HepG2 (cell line): ENCODE results near the gene DAZAP1. TPM values are rescaled to one million over a fixed set of nuclear protein-coding genes. Genes with fewer than 3 reads are reported as not detected.

ENCODE experiments used
- ATAC-seq: fragments of 200-7000 bp; cut with Tn5 transposase; 3 replicates; pipeline ENCODE4 v1.9.1; 2020; ENCODE audit warnings: mild to moderate bottlenecking, moderate library complexity
- BruUV-seq: library from RNA; stranded (reverse); fragments of 400-500 nt; replicated peaks from 2 replicates; lab custom pipeline; 2021; lab: Mats Ljungman, UMichigan
- CTCF ChIA-PET: fragments of 300-600 bp; formaldehyde crosslinking; extraction: SDS; loops from one replicate; lab custom pipeline; 2021; ENCODE audit warnings: low total read pairs, inconsistent platforms, low intra/inter-chr PET ratio; lab: Yijun Ruan, JAX
- POLR2A ChIA-PET: fragments of 350-600 bp; sonication (Branson Sonifier 250); formaldehyde crosslinking; loops from one replicate; lab custom pipeline; 2020; ENCODE audit warnings: antibody characterized with exemption, inconsistent platforms; lab: Yijun Ruan, JAX
- DNase-seq: peaks from one replicate; pipeline ENCODE4 v3.0.0-alpha.2; 2015; ENCODE audit warnings: low spot score
- FAIRE-seq: peaks from 3 replicates; lab custom pipeline; 2011; peaks lifted over from hg19 to GRCh38; lab: Jason Lieb, UNC
- H2AFZ ChIP-seq: one replicate; pipeline ENCODE4 v1.6.1; 2011; ENCODE audit warnings: low read length, inconsistent platforms
- H3K27ac ChIP-seq: fragments of 300-600 bp; 3 replicates; pipeline ENCODE4 v1.8.0; 2011; ENCODE audit warnings: mixed run types, mild to moderate bottlenecking, mixed read lengths, low read length, inconsistent platforms; ENCODE audit not compliant: insufficient read depth; ENCODE audit errors: extremely low read length
- H3K27me3 ChIP-seq, 2 experiments: fragments of 200-600 bp in 1 of 2; 2 replicates in 1 of 2; 3 replicates in 1 of 2; pipeline versions ENCODE4 v1.6.0 to v1.8.0; 2011; ENCODE audit warnings: low read length in 2 of 2, mild to moderate bottlenecking in 2 of 2, moderate library complexity in 2 of 2, inconsistent platforms in 1 of 2; ENCODE audit not compliant: insufficient read depth in 2 of 2, control insufficient read depth in 1 of 2
- H3K36me3 ChIP-seq, 2 experiments: fragments of 200-600 bp in 1 of 2; replicated peaks in 1 of 2; 2 replicates in 1 of 2; 3 replicates in 1 of 2; pipeline versions ENCODE4 v1.5.1 to v1.8.0; 2011; ENCODE audit warnings: low read length in 2 of 2, inconsistent platforms in 1 of 2; ENCODE audit not compliant: insufficient read depth in 2 of 2, control insufficient read depth in 1 of 2
- H3K4me1 ChIP-seq: 2 replicates; pipeline ENCODE4 v1.5.1; 2012; ENCODE audit warnings: low read length, inconsistent platforms; ENCODE audit not compliant: insufficient read depth
- H3K4me2 ChIP-seq: 2 replicates; pipeline ENCODE4 v1.6.0; 2011; ENCODE audit warnings: low read depth, low read length, inconsistent platforms
- H3K4me3 ChIP-seq, 3 experiments: fragments of 200-600 bp in 1 of 3; sonication (generic), shearing (Covaris generic) in 1 of 3; replicated peaks in 1 of 3; 2 replicates each; pipeline ENCODE4 v1.5.1; 2011 to 2016; ENCODE audit warnings: low read length in 3 of 3, inconsistent platforms in 2 of 3, low read depth in 2 of 3, mild to moderate bottlenecking in 2 of 3, control low read depth in 1 of 3, mixed read lengths in 1 of 3; ENCODE audit not compliant: insufficient read depth in 1 of 3
- H3K79me2 ChIP-seq: one replicate; pipeline ENCODE4 v1.6.1; 2011; ENCODE audit warnings: low read length, inconsistent platforms; ENCODE audit not compliant: insufficient read depth
- H3K9ac ChIP-seq: 2 replicates; pipeline ENCODE4 v1.6.0; 2011; ENCODE audit warnings: mild to moderate bottlenecking, low read depth, low read length, inconsistent platforms; ENCODE audit not compliant: insufficient read depth
- H3K9me3 ChIP-seq: 2 replicates; pipeline ENCODE4 v1.5.1; 2012; ENCODE audit warnings: mild to moderate bottlenecking, low read length
- H4K20me1 ChIP-seq: 2 replicates; pipeline ENCODE4 v1.6.0; 2011; ENCODE audit warnings: inconsistent platforms, mild to moderate bottlenecking, low read length, moderate library complexity; ENCODE audit not compliant: insufficient read depth
- ATM ChIP-seq: fragments of 450-650 bp; IDR thresholded peaks from 2 replicates; pipeline ENCODE4 v1.7.1; 2017; ENCODE audit warnings: mild to moderate bottlenecking, borderline replicate concordance
- FOXA1 ChIP-seq, 2 experiments: fragments of 450-650 bp in 1 of 2; sonication (generic) in 1 of 2; formaldehyde crosslinking in 1 of 2; IDR thresholded peaks; 2 replicates each; pipeline versions ENCODE4 v1.4.0 to v1.6.1; 2016 to 2020; ENCODE audit warnings: missing genetic modification reagents in 1 of 2
- JDP2 ChIP-seq: sonication (generic); formaldehyde crosslinking; IDR thresholded peaks from 2 replicates; pipeline ENCODE4 v1.8.1; 2022; ENCODE audit warnings: missing genetic modification reagents, borderline replicate concordance
- MBD4 ChIP-seq: IDR thresholded peaks from 2 replicates; pipeline ENCODE4 v1.6.1; 2012; ENCODE audit warnings: low read length, inconsistent platforms, borderline replicate concordance
- RXRA ChIP-seq: sonication (generic); formaldehyde crosslinking; IDR thresholded peaks from 2 replicates; pipeline ENCODE4 v1.5.1; 2020; ENCODE audit warnings: missing genetic modification reagents
- SIX1 ChIP-seq: sonication (generic); formaldehyde crosslinking; IDR thresholded peaks from 2 replicates; pipeline ENCODE4 v1.4.0; 2020; ENCODE audit warnings: missing genetic modification reagents, borderline replicate concordance
- TMF1 ChIP-seq: sonication (generic); formaldehyde crosslinking; IDR thresholded peaks from 2 replicates; pipeline ENCODE4 v1.8.1; 2022; ENCODE audit warnings: low read depth, missing genetic modification reagents
- ZNF256 ChIP-seq: sonication (generic); formaldehyde crosslinking; conservative IDR thresholded peaks from 2 replicates; pipeline ENCODE4 v1.4.0; 2020; ENCODE audit warnings: missing genetic modification reagents
- WGBS: methylation state at CpG from one replicate; pipeline ENCODE4 v1.1.6; 2017; ENCODE audit warnings: low lambda C conversion rate; 5-methylcytosine and 5-hydroxymethylcytosine counted together
- in situ Hi-C: cut with HindIII; loops from 2 replicates; pipeline ENCODE4 v1.10.0; 2017; ENCODE audit warnings: low pct_unique_long_range_greater_than_20kb; ENCODE audit not compliant: extremely low pct_ligation_motif_present
- intact Hi-C: fragments of 100-400 bp; cut with micrococcal nuclease; formaldehyde crosslinking; loops from one replicate; pipeline ENCODE4 v1.10.0; 2022; ENCODE audit not compliant: unreplicated experiment
- polyA plus RNA-seq, 8 experiments: library from polyadenylated mRNA; depleted of rRNA in 3 of 8; stranded (reverse) in 7 of 8; unstranded in 1 of 8; fragments of >200 nt; fragmentation: Illumina TruSeq in 4 of 8; extraction: Trizol in 4 of 8; gene quantifications; 2 replicates each; pipeline versions ENCODE4 v1.2.1 to v1.2.3, GENCODE V29; 2011 to 2016; ENCODE audit warnings: low read depth in 4 of 8, missing spikeins in 1 of 8, mixed read lengths in 1 of 8; ENCODE audit not compliant: insufficient read depth in 1 of 8
- total RNA-seq, 5 experiments: library from RNA; depleted of rRNA; stranded (reverse); fragments of >200 nt; fragmentation: Illumina TruSeq; extraction: Trizol; gene quantifications; 2 replicates each; pipeline ENCODE4 v1.2.3, GENCODE V29; 2016; ENCODE audit warnings: low read depth in 1 of 5
- TF ChIP-seq, protein P1 (sequence below): sonication (generic); formaldehyde crosslinking; IDR thresholded peaks from 2 replicates; pipeline ENCODE4 v1.4.0; 2020; ENCODE audit warnings: mild to moderate bottlenecking, missing genetic modification reagents, borderline replicate concordance
- TF ChIP-seq, protein P2 (sequence below): sonication (generic); formaldehyde crosslinking; IDR thresholded peaks from 2 replicates; pipeline ENCODE4 v1.4.0; 2020; ENCODE audit warnings: mild to moderate bottlenecking, missing genetic modification reagents
- TF ChIP-seq, protein P3 (sequence below): IDR thresholded peaks from 2 replicates; pipeline ENCODE4 v1.6.1; 2016; ENCODE audit warnings: missing compliant biosample characterization, missing genetic modification reagents, borderline replicate concordance
- TF ChIP-seq, protein P4 (sequence below): sonication (generic); formaldehyde crosslinking; IDR thresholded peaks from 2 replicates; pipeline ENCODE4 v1.8.1; 2023; ENCODE audit warnings: mild to moderate bottlenecking, inconsistent platforms, moderate library complexity, missing genetic modification reagents, borderline replicate concordance
- TF ChIP-seq, protein P5 (sequence below): sonication (generic); formaldehyde crosslinking; IDR thresholded peaks from 2 replicates; pipeline ENCODE4 v1.5.0; 2020; ENCODE audit warnings: mild to moderate bottlenecking, missing genetic modification reagents

DAZAP1 gene
- total and polyA plus RNA-seq, 2 of the 13 experiments (the other 11 are each of a cell fraction or from before 2014, with no cell fraction given): 63.3 to 79.2 TPM

DNA sequence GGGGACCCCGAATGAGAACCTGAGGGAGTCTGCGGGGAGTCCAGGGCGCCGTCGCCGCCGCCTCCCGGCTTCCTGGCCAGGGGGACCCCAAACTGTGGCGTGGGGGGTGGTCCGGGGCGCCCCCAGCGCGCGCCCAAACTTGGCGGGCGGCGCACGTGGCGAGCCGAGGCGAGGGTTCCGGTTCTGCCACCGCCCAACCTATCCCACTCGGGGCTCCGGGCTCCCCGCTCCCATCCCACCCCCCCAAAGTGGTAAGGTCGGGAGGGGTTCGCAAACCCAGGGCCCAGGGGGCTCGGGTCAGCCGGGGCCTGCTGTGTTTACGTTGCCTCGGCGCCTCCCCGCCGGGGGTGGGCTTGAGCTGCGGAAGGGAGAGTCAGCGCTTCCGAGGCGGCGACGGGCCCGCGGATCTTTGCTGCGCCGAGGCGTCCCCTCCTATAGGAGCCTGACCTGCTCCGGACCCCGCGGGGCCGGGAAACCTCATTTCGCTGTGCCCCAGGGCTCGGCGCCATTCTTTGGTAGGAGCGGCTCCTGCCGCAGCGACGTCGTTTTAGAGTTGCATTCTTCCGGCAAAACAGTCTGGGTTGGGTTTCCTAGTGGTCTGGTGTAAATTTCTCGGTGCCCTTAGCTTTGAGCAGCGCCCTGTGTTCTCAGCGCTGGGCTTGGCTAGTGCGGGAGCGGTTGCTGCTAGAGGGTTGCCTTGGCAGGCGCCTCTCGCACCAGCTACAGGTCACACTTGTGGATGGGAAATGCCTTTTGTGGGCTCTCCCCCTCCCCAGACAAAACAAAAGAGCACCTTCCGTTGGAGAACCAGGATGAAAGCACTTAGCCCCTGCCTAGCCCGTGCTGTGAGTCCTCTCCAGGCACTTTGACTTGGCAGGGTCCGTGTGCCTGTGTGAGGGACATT is 1.2 kb downstream of the DAZAP1 start:
- POLR2A ChIA-PET: interaction anchor here (0.6 to 1.3 kb wide), 4 partner anchors 10 to 140 kb away, joined by 3 to 5 read pairs (median 4); partner anchors contain the start of gene CIRBP
- H3K27ac ChIP-seq: peak overlapping the region; percentile 91
- peaks cover 50% of the 10 kb centered on the region for H4K20me1 ChIP-seq
- CTCF ChIA-PET: no interaction called here
- no peaks in the 10 kb centered on the region for H3K9me3 ChIP-seq
- BruUV-seq: no TSS peak
- H3K4me3 ChIP-seq: peak overlapping the region; percentile 88 to 95 (median 90)
- no peak overlapping the region for H2AFZ ChIP-seq
- H3K4me2 ChIP-seq: peak overlapping the region; percentile 99
- H3K9ac ChIP-seq: peak overlapping the region; percentile 96
- in situ Hi-C loops: no loop called here
- no CpG with 5 or more reads among the region's 69 CpGs for whole genome bisulfite sequencing
- H3K4me1 ChIP-seq: peaks cover 53% of the 10 kb centered on the region
- no peak for FAIRE-seq
- intact Hi-C loops: no loop called here
- peaks cover 58% of the 10 kb centered on the region for H3K79me2 ChIP-seq
- peak; percentile 23 for ATAC-seq
- H3K27me3 ChIP-seq: no peaks in the 10 kb centered on the region; a peak in 2 of 5 replicates
- DNase-seq: no peak
- H3K36me3 ChIP-seq: peaks cover 5 to 25% of the 10 kb centered on the region in 2 experiments; a peak in 4 of 5 replicates
- TF ChIP-seq, protein P1, sequence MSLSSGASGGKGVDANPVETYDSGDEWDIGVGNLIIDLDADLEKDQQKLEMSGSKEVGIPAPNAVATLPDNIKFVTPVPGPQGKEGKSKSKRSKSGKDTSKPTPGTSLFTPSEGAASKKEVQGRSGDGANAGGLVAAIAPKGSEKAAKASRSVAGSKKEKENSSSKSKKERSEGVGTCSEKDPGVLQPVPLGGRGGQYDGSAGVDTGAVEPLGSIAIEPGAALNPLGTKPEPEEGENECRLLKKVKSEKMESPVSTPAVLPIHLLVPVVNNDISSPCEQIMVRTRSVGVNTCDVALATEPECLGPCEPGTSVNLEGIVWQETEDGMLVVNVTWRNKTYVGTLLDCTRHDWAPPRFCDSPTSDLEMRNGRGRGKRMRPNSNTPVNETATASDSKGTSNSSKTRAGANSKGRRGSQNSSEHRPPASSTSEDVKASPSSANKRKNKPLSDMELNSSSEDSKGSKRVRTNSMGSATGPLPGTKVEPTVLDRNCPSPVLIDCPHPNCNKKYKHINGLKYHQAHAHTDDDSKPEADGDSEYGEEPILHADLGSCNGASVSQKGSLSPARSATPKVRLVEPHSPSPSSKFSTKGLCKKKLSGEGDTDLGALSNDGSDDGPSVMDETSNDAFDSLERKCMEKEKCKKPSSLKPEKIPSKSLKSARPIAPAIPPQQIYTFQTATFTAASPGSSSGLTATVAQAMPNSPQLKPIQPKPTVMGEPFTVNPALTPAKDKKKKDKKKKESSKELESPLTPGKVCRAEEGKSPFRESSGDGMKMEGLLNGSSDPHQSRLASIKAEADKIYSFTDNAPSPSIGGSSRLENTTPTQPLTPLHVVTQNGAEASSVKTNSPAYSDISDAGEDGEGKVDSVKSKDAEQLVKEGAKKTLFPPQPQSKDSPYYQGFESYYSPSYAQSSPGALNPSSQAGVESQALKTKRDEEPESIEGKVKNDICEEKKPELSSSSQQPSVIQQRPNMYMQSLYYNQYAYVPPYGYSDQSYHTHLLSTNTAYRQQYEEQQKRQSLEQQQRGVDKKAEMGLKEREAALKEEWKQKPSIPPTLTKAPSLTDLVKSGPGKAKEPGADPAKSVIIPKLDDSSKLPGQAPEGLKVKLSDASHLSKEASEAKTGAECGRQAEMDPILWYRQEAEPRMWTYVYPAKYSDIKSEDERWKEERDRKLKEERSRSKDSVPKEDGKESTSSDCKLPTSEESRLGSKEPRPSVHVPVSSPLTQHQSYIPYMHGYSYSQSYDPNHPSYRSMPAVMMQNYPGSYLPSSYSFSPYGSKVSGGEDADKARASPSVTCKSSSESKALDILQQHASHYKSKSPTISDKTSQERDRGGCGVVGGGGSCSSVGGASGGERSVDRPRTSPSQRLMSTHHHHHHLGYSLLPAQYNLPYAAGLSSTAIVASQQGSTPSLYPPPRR (CRISPR knock-in tag): no peak
- TF ChIP-seq FOXA1 (IDR thresholded peaks at IDR 0.05) (no peak), FOXA1 (CRISPR knock-in tag; IDR thresholded peaks at IDR 0.05) (peak; percentile 30; the same call in 1 of the 2 replicates), MBD4 (no peak), TMF1 (CRISPR knock-in tag) (no peak), ATM (no peak), JDP2 (CRISPR knock-in tag) (no peak), SIX1 (CRISPR knock-in tag) (no peak), RXRA (CRISPR knock-in tag) (peak; percentile 34; the same call in 1 of the 2 replicates), ZNF256 (CRISPR knock-in tag) (no peak)
- TF ChIP-seq, protein P2, sequence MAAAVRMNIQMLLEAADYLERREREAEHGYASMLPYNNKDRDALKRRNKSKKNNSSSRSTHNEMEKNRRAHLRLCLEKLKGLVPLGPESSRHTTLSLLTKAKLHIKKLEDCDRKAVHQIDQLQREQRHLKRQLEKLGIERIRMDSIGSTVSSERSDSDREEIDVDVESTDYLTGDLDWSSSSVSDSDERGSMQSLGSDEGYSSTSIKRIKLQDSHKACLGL: peak; percentile 73; the same call in 1 of the 2 replicates
- TF ChIP-seq, protein P3, sequence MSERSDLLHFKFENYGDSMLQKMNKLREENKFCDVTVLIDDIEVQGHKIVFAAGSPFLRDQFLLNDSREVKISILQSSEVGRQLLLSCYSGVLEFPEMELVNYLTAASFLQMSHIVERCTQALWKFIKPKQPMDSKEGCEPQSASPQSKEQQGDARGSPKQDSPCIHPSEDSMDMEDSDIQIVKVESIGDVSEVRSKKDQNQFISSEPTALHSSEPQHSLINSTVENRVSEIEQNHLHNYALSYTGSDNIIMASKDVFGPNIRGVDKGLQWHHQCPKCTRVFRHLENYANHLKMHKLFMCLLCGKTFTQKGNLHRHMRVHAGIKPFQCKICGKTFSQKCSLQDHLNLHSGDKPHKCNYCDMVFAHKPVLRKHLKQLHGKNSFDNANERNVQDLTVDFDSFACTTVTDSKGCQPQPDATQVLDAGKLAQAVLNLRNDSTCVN (CRISPR knock-in tag): no peak
- TF ChIP-seq, protein P4, sequence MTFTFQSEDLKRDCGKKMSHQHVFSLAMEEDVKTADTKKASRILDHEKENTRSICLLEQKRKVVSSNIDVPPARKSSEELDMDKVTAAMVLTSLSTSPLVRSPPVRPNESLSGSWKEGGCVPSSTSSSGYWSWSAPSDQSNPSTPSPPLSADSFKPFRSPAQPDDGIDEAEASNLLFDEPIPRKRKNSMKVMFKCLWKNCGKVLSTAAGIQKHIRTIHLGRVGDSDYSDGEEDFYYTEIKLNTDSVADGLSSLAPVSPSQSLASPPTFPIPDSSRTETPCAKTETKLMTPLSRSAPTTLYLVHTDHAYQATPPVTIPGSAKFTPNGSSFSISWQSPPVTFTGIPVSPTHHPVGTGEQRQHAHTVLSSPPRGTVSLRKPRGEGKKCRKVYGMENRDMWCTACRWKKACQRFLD (CRISPR knock-in tag): 0 out of 2 replicates have a peak, but pooled peaks have one; percentile 50
- TF ChIP-seq, protein P5, sequence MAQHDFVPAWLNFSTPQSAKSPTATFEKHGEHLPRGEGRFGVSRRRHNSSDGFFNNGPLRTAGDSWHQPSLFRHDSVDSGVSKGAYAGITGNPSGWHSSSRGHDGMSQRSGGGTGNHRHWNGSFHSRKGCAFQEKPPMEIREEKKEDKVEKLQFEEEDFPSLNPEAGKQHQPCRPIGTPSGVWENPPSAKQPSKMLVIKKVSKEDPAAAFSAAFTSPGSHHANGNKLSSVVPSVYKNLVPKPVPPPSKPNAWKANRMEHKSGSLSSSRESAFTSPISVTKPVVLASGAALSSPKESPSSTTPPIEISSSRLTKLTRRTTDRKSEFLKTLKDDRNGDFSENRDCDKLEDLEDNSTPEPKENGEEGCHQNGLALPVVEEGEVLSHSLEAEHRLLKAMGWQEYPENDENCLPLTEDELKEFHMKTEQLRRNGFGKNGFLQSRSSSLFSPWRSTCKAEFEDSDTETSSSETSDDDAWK (CRISPR knock-in tag): no peak
